ENCODE measurements around the gene SPON2. TPM values are rescaled to one million over a fixed set of nuclear protein-coding genes. Genes with fewer than 3 reads are reported as not detected.

The SPON2 gene
- total and polyA plus RNA-seq, 10 donors, result 8.3 to 51.3 (median 27.1) TPM

- WGBS, 5 donors, result 61 to 78% (median 68%) methylated on average over 3 of the region's 3 CpGs
- DNase-seq, result no peak
- Histone ChIP-seq H3K9me3 (peaks cover 0 to 30% (median 18%) of the 10 kb centered on the region in 8 donors), H3K4me1 (peaks cover 0 to 15% (median 0%) of the 10 kb centered on the region in 6 donors), H3K36me3 (no peaks in the 10 kb centered on the region), H3K27me3 (replicated peaks in 1 of 7) (peaks cover 0 to 6% (median 0%) of the 10 kb centered on the region in 7 donors), H3K27ac (no peak overlapping the region), H3K4me3 (no peak overlapping the region)
- intact Hi-C loops (cut with DNase I; ENCODE audit: low total_unique reads), result no loop called here
- TF ChIP-seq CTCF (IDR thresholded peaks at IDR 0.05 in 8 of 11, conservative IDR thresholded peaks at IDR 0.05 in 3 of 11), result no peak
- no peak for TF ChIP-seq POLR2A (IDR thresholded peaks at IDR 0.05)
- TF ChIP-seq POLR2AphosphoS5 (IDR thresholded peaks at IDR 0.05), result no peak
Measured at GRCh38 chr4:1155314-1155713, 17.1 kb downstream of the SPON2 start.

- intact Hi-C loops (cut with DNase I; ENCODE audit: low total_unique reads), result no loop called here
- H3K27ac ChIP-seq, result no peak overlapping the region
- no peak for DNase-seq
- H3K9me3 ChIP-seq, result peaks cover 0 to 32% (median 20%) of the 10 kb centered on the region in 8 donors
- peaks cover 0 to 15% (median 0%) of the 10 kb centered on the region in 6 donors for H3K4me1 ChIP-seq
- no peaks in the 10 kb centered on the region for H3K36me3 ChIP-seq
- 64 to 72% (median 70%) methylated on average over 21 of the region's 21 CpGs for WGBS, 5 donors
- H3K4me3 ChIP-seq, result no peak overlapping the region
- peaks cover 0 to 6% (median 0%) of the 10 kb centered on the region in 7 donors for H3K27me3 ChIP-seq (replicated peaks in 1 of 7)
- TF ChIP-seq POLR2AphosphoS5 (IDR thresholded peaks at IDR 0.05), result no peak
- no peak for TF ChIP-seq POLR2A (IDR thresholded peaks at IDR 0.05)
- no peak for TF ChIP-seq CTCF (IDR thresholded peaks at IDR 0.05 in 8 of 11, conservative IDR thresholded peaks at IDR 0.05 in 3 of 11)
Measured at GRCh38 chr4:1154523-1155182, 17.7 kb downstream of the SPON2 start.

- Histone ChIP-seq H3K36me3 (no peaks in the 10 kb centered on the region), H3K27ac (no peak overlapping the region), H3K4me1 (peaks cover 0 to 15% (median 0%) of the 10 kb centered on the region in 6 donors), H3K4me3 (no peak overlapping the region), H3K27me3 (replicated peaks in 1 of 7) (peaks cover 0 to 6% (median 0%) of the 10 kb centered on the region in 7 donors), H3K9me3 (peaks cover 0 to 31% (median 20%) of the 10 kb centered on the region in 8 donors)
- WGBS, 5 donors, result 58 to 74% (median 62%) methylated on average over 7 of the region's 7 CpGs
- intact Hi-C loops (cut with DNase I; ENCODE audit: low total_unique reads), result no loop called here
- DNase-seq, result no peak
- TF ChIP-seq POLR2A (IDR thresholded peaks at IDR 0.05) (no peak), CTCF (IDR thresholded peaks at IDR 0.05 in 8 of 11, conservative IDR thresholded peaks at IDR 0.05 in 3 of 11) (no peak), POLR2AphosphoS5 (IDR thresholded peaks at IDR 0.05) (no peak)
Measured at GRCh38 chr4:1154126-1154522, 18.3 kb downstream of the SPON2 start.

- 83 to 87% (median 85%) methylated on average over 11 of the region's 11 CpGs for WGBS, 5 donors
- Histone ChIP-seq H3K4me3 (no peak overlapping the region), H3K27ac (no peak overlapping the region), H3K9me3 (peaks cover 0 to 27% (median 18%) of the 10 kb centered on the region in 8 donors), H3K4me1 (peaks cover 0 to 15% (median 0%) of the 10 kb centered on the region in 6 donors), H3K36me3 (no peaks in the 10 kb centered on the region), H3K27me3 (replicated peaks in 1 of 7) (peaks cover 0 to 6% (median 0%) of the 10 kb centered on the region in 7 donors)
- intact Hi-C loops (cut with DNase I; ENCODE audit: low total_unique reads), result no loop called here
- TF ChIP-seq POLR2A (IDR thresholded peaks at IDR 0.05) (no peak), CTCF (IDR thresholded peaks at IDR 0.05 in 8 of 11, conservative IDR thresholded peaks at IDR 0.05 in 3 of 11) (no peak)
- no peak for DNase-seq
Measured at GRCh38 chr4:1153567-1154090, 18.8 kb downstream of the SPON2 start.

All from spleen (tissue), 11 donors.